ENCODE data around the gene RNF19B.

Gene RNF19B

DNA sequence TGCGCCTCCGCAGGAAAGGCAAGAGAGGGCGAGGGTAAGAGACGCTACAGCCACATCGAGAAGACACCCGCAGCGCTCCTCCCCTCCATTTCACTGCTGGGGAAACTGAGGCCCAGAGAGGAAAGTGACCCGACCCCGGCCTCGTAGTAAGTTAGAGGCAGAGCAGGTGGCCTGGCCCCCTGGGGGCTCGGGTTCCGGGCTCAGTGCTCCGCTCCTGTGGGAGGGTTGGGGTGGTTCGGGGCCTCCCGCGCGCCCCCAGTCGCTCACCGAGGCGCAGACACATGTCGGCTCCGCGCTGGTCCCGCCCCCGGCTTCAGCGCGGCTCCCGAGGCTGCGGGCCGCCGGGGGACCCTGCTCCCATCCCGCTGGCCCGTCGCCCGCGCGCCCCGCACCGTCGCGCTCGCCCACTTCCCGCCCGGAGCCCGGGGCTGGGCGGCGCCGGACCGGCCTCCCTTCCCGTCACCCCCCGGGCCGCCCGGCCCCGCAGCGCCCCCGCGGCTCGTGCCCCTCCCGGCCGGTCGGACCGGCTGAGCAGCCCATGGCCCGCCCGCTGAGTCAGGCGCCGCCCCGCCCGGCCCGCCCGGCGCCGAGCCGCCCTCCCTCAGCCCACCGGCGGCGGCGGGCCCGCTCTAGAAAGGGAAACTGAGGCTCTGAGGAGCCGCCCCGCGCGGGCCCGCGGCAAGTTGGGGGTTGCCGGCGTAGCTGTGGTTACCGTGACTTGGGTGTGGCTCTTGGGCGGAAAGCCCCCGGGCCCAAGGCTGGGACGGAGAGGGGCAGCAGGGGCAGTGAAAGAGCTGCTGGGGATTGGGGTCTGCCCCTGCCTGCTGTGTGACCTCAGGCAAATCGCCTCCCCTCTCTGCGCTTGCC lies 63.4 kb downstream of the RNF19B start, which contains the start of gene TMEM54:
TMEM54 (minus strand) TSS at position 434 of the 867 bp plus-strand sequence; CDS start at position 283, 151 bp downstream.
- no peak for DNase-seq (ENCODE audit: low read depth)

DNA sequence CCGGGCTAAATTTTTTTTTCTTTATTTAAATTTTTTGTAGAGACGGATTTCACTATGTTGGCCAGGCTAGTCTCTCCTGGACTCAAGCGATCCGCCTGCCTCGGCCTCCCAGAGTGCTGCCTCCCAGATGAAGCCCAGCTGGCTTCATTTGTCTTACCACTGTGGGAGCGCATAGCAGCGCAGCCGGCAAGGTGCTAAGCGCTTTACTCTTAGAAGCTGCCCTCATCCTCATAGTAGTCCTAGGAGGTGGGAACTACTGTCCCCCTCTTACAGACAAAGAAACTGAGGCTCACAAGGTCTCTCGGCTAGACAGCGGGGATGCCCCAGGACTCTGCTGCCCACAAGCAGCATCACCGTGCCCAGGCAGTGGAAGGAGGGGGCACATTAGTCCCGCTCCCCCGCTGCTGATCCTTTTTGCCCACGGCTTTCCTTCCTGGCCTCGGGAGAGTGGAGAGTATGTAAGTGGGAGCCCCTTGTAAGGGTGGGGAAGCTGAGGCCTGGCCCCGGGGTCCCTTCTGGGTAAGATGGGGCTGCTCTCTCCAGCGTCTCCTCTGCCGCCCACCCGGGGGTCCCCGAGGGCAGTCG lies 64.1 kb downstream of the RNF19B start:
- DNase-seq (ENCODE audit: low read depth): no peak

GRCh38 chr1:32899586-32900296 lies 64.9 kb downstream of the RNF19B start:
- DNase-seq (ENCODE audit: low read depth): no peak

- no peak for DNase-seq (ENCODE audit: low read depth)
Measured at GRCh38 chr1:32898958-32899357, 65.7 kb downstream of the RNF19B start.

DNA sequence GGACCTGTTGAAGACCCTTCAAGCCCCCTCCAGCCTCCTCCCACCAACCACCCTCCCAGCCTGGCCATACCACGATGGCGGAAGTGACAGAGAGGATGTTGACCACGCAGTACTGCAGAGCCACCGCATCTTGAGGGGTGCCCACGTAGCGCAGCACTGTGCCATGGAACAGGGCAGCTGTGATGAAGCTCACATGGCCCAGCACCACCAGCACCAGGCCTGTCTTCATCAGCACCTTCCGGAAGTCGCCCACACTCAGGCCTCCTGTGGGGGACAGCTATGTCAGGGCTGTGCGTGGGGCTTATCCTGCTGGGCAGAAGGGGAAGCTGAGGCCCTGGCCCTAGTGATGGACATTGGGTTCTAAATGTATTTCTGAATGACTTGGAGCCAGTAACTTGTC lies 66.6 kb downstream of the RNF19B start:
- DNase-seq (ENCODE audit: low read depth): no peak

- DNase-seq (ENCODE audit: low read depth): no peak
Measured at GRCh38 chr1:32897082-32898049, 67.2 kb downstream of the RNF19B start.

- no peak for DNase-seq (ENCODE audit: low read depth)
Measured at GRCh38 chr1:32896451-32896850, 68.2 kb downstream of the RNF19B start.

- no peak for DNase-seq (ENCODE audit: low read depth)
Measured at GRCh38 chr1:32895325-32896215, 69.0 kb downstream of the RNF19B start.

DNA sequence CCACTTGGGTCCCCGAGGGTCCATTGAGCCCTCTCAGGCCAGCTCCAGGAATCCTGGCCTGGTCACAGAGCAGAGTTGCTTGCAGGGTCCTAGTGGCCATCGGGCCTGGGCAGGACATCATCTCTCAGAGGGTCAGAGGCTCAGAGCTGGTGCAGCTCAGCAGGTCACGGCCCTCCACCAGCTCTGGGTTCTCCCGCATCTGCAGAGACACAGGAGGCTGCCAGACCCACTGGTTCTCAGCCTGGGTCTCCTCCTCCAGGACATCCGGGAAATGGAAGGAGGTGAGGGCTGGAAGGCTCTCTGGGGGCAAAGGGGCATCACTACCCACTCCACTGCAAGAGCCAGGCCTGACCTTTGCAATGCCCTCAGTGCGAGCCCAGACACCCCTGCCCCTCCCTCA lies 69.9 kb downstream of the RNF19B start:
- DNase-seq (ENCODE audit: low read depth): no peak

GRCh38 chr1:32894019-32894600 lies 70.5 kb downstream of the RNF19B start:
- DNase-seq (ENCODE audit: low read depth): no peak

GRCh38 chr1:32893198-32894018 lies 71.2 kb downstream of the RNF19B start:
- DNase-seq (ENCODE audit: low read depth): no peak

DNA sequence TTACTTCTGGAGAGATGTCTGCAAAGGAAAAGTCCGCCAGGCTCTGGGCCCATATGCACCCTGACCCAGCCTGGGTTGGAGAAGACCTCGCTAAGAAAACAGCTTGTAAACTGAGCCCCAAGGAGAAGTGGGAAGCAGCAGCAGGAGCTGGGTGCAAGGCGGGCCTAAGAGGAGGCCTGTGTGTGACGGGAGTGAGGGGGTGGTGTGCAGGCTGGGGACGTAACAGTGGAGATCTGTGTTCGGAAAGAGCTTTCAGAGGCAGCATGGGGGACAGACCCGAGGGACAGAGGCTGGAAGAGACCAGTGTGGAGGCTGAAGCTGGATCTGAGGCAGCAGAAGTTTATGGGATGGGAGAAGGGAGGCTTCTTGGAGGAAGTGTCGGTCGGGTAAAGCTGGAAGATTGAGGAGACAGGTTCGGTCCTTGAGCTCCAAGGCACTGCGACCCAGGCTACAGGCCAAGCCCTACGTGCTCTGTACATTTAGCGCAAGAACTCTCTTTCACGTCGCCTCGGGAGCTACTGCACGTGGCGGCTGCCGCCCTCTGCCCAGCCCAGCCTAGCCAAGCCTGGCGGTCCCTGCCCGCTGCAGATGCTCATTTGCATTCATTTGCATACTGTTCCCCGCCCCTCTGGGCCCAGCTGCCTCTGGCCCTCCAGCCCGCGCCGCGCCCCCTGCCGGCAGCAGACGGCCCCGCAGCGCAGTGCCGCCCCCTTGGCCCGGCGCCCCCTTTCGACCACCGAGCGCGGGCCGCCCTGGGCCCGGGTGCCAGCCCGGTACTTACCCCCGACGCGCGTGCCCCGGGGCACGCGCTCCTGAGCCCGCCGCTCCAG lies 72.0 kb downstream of the RNF19B start:
- DNase-seq (ENCODE audit: low read depth): no peak

GRCh38 chr1:32891630-32892029 lies 73.0 kb downstream of the RNF19B start:
- no peak for DNase-seq (ENCODE audit: low read depth)

GRCh38 chr1:32891241-32891570 lies 73.4 kb downstream of the RNF19B start:
- DNase-seq (ENCODE audit: low read depth): no peak

- DNase-seq (ENCODE audit: low read depth): no peak
Measured at GRCh38 chr1:32890516-32891240, 73.9 kb downstream of the RNF19B start.

GRCh38 chr1:32889731-32890278 lies 74.8 kb downstream of the RNF19B start:
- DNase-seq (ENCODE audit: low read depth): no peak

GRCh38 chr1:32888677-32889420 lies 75.8 kb downstream of the RNF19B start:
- DNase-seq (ENCODE audit: low read depth): no peak

Measured in T follicular helper cell (primary cell).